Endothelial cell of umbilical vein (primary cell): ENCODE data around the gene GRID2. TPM values are rescaled to one million over a fixed set of nuclear protein-coding genes. Genes with fewer than 3 reads are reported as not detected.
A peak's percentile ranks its signal among the peaks of the same experiment; 100 is the strongest.

Source experiments
- BruUV-seq: library from RNA; stranded (reverse); fragments of 400-500 nt; replicated peaks from 2 replicates; lab custom pipeline; 2021; lab: Mats Ljungman, UMichigan
- CTCF ChIA-PET: fragments of 300-600, 350-600 bp; sonication (Branson Sonifier 250); formaldehyde crosslinking; loops from one replicate; lab custom pipeline; 2021; ENCODE audit warnings: antibody characterized with exemption, inconsistent platforms; lab: Charles Lee
- POLR2A ChIA-PET: fragments of 300-600, 350-600 bp; sonication (Branson Sonifier 250); formaldehyde crosslinking; loops from one replicate; lab custom pipeline; 2021; ENCODE audit warnings: antibody characterized with exemption, inconsistent platforms; lab: Charles Lee
- DNase-seq: peaks from one replicate; pipeline ENCODE4 v3.0.0-alpha.2; 2011; ENCODE audit warnings: low read depth, low spot score
- FAIRE-seq: peaks from 2 replicates; lab custom pipeline; 2011; peaks lifted over from hg19 to GRCh38; lab: Jason Lieb, UNC
- H2AFZ ChIP-seq: 2 replicates; pipeline ENCODE4 v1.6.0; 2012; ENCODE audit warnings: low read depth, low read length, control low read depth, inconsistent platforms
- H3K27ac ChIP-seq: 2 replicates; pipeline ENCODE4 v1.5.1; 2011; ENCODE audit warnings: low read depth, mild to moderate bottlenecking, control low read depth, low read length, moderate library complexity; ENCODE audit not compliant: insufficient read depth
- H3K27me3 ChIP-seq, 2 experiments: 2 replicates each; pipeline versions ENCODE4 v1.6.0 to v1.6.1; 2011; ENCODE audit warnings: low read length in 2 of 2, mixed read lengths in 1 of 2; ENCODE audit not compliant: control insufficient read depth in 2 of 2, insufficient read depth in 2 of 2
- H3K36me3 ChIP-seq, 2 experiments: 2 replicates in 1 of 2; 3 replicates in 1 of 2; pipeline ENCODE4 v1.5.1; 2011; ENCODE audit warnings: low read length in 2 of 2, mild to moderate bottlenecking in 1 of 2, moderate library complexity in 1 of 2; ENCODE audit not compliant: control insufficient read depth in 2 of 2, insufficient read depth in 2 of 2; ENCODE audit errors: extremely low read depth in 1 of 2
- H3K4me1 ChIP-seq: 3 replicates; pipeline ENCODE4 v1.5.1; 2011; ENCODE audit warnings: mild to moderate bottlenecking, low read length; ENCODE audit not compliant: control insufficient read depth, insufficient read depth; ENCODE audit errors: extremely low read depth
- H3K4me2 ChIP-seq: 2 replicates; pipeline ENCODE4 v1.6.1; 2011; ENCODE audit warnings: low read length, control low read depth, mixed read lengths; ENCODE audit not compliant: insufficient read depth
- H3K4me3 ChIP-seq, 3 experiments: fragments of 200-600 bp in 1 of 3; sonication (generic), shearing (Covaris generic) in 1 of 3; replicated peaks in 1 of 3; 2 replicates each; pipeline ENCODE4 v1.5.1; 2011 to 2016; ENCODE audit warnings: control low read depth in 3 of 3, low read length in 3 of 3, mild to moderate bottlenecking in 2 of 3, inconsistent platforms in 1 of 3, low read depth in 1 of 3, moderate library complexity in 1 of 3; ENCODE audit not compliant: insufficient read depth in 1 of 3
- H3K79me2 ChIP-seq: 2 replicates; pipeline ENCODE4 v1.6.0; 2012; ENCODE audit warnings: low read length, inconsistent platforms; ENCODE audit not compliant: control insufficient read depth, insufficient read depth
- H3K9ac ChIP-seq: replicated peaks from 2 replicates; pipeline ENCODE3; 2011; ENCODE audit warnings: low read length, control low read depth; ENCODE audit not compliant: insufficient read depth; ENCODE audit errors: extremely low read depth
- H3K9me1 ChIP-seq: replicated peaks from 3 replicates; pipeline ENCODE4 v1.6.0; 2011; ENCODE audit warnings: mild to moderate bottlenecking, low read length; ENCODE audit not compliant: control insufficient read depth, insufficient read depth; ENCODE audit errors: extremely low read depth
- H3K9me3 ChIP-seq: replicated peaks from 2 replicates; pipeline ENCODE4 v1.5.1; 2012; ENCODE audit warnings: low read length, inconsistent platforms; ENCODE audit not compliant: control insufficient read depth, insufficient read depth
- H4K20me1 ChIP-seq: replicated peaks from 2 replicates; pipeline ENCODE3; 2011; ENCODE audit warnings: mild to moderate bottlenecking, low read length; ENCODE audit not compliant: control insufficient read depth, insufficient read depth; ENCODE audit errors: extremely low read depth
- EZH2 ChIP-seq: IDR thresholded peaks from 2 replicates; pipeline ENCODE4 v1.6.1; 2012; ENCODE audit warnings: borderline replicate concordance, low read depth, mild to moderate bottlenecking, moderate library complexity, low read length, inconsistent platforms; ENCODE audit not compliant: severe bottlenecking
- FOS ChIP-seq: IDR thresholded peaks from 2 replicates; pipeline ENCODE4 v1.6.1; 2011; ENCODE audit warnings: mild to moderate bottlenecking, low read length, moderate library complexity, borderline replicate concordance; ENCODE audit not compliant: insufficient read depth
- GATA2 ChIP-seq: IDR thresholded peaks from 2 replicates; pipeline ENCODE4 v1.7.0; 2011; ENCODE audit warnings: low read depth, mild to moderate bottlenecking, moderate library complexity, mixed read lengths, low read length; ENCODE audit not compliant: insufficient read length, insufficient read depth
- MYC ChIP-seq: IDR thresholded peaks from one replicate; pipeline ENCODE4 v1.6.1; 2011; ENCODE audit warnings: mild to moderate bottlenecking, low read depth, low read length
- POLR2A ChIP-seq: IDR thresholded peaks from 2 replicates; pipeline ENCODE4 v1.6.1; 2012; ENCODE audit warnings: low read depth, mild to moderate bottlenecking, control low read depth, low read length
- POLR2AphosphoS5 ChIP-seq: IDR thresholded peaks from 2 replicates; pipeline ENCODE4 v1.6.1; 2012; ENCODE audit warnings: low read depth, mild to moderate bottlenecking, control low read depth, low read length, moderate library complexity; ENCODE audit not compliant: insufficient read depth
- dilution Hi-C: fragments of 300-500 bp; cut with MboI; formaldehyde crosslinking; loops from one replicate; pipeline ENCODE4 v1.15.0; 2019; ENCODE audit warnings: low sequenced_read_pairs; ENCODE audit not compliant: extremely low pct_ligation_motif_present
- intact Hi-C: fragments of 100-400 bp; cut with micrococcal nuclease; formaldehyde crosslinking; loops from one replicate; pipeline ENCODE4 v1.10.0; 2022
- polyA plus RNA-seq, 4 experiments: library from polyadenylated mRNA; depleted of rRNA in 3 of 4; stranded (reverse) in 3 of 4; unstranded in 1 of 4; fragments of >200 nt; gene quantifications; 2 replicates each; pipeline versions ENCODE4 v1.2.1 to v1.2.3, GENCODE V29; 2011 to 2012; ENCODE audit warnings: missing spikeins in 1 of 4
- total RNA-seq: library from RNA; stranded (reverse); gene quantifications from 2 replicates; pipeline ENCODE4 v1.2.3, GENCODE V29; 2021
- TF ChIP-seq, protein P1 (sequence below), 2 donors: IDR thresholded peaks; 1 replicate in 1 of 2; 2 replicates in 1 of 2; pipeline ENCODE4 v1.5.1; 2011; ENCODE audit warnings: low read length in 2 of 2, mild to moderate bottlenecking in 2 of 2, moderate library complexity in 2 of 2, control low read depth in 1 of 2, inconsistent platforms in 1 of 2, low read depth in 1 of 2; ENCODE audit not compliant: insufficient read depth in 1 of 2; ENCODE audit errors: extremely low read depth in 1 of 2
- TF ChIP-seq, protein P2 (sequence below): IDR thresholded peaks from 2 replicates; pipeline ENCODE4 v1.6.1; 2011; ENCODE audit not compliant: insufficient read depth, insufficient read length

GRID2 gene
- total and polyA plus RNA-seq, 2 donors (not counting 3 experiments of a cell fraction or from before 2014, with no cell fraction given), result not detected

DNA sequence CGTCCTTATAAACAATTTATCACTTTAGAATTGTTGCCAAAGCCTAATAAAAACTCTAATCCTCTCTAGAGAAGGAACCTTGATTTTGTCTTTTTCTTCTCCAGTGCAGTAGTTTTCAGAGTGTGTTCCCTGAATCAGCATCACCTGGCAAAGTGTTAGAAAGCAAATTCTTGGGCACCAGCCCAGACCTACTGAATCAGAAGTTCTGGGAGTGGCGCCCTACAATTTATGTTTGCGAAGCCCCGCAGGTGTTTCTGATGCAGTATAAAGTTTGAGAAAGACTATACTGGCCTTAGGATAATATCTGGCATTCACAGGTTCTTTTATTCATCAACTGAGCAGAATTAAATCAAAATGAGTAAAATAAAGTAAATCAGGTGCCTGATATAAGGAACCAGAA, 879.0 kb downstream of the GRID2 start:
- Histone ChIP-seq H4K20me1 (no peaks in the 10 kb centered on the region), H3K79me2 (no peaks in the 10 kb centered on the region), H3K27ac (no peak overlapping the region), H3K27me3 (no peaks in the 10 kb centered on the region), H2AFZ (no peak overlapping the region), H3K4me2 (no peak overlapping the region), H3K4me1 (no peaks in the 10 kb centered on the region), H3K9me3 (no peaks in the 10 kb centered on the region), H3K9ac (no peak overlapping the region), H3K36me3 (no peaks in the 10 kb centered on the region), H3K4me3 (no peak overlapping the region), H3K9me1 (no peaks in the 10 kb centered on the region)
- dilution Hi-C loops, result no loop called here
- BruUV-seq, result no TSS peak
- POLR2A ChIA-PET, result no interaction called here
- CTCF ChIA-PET, result no interaction called here
- FAIRE-seq, result no peak
- no peak for DNase-seq
- no peak for TF ChIP-seq MYC
- TF ChIP-seq FOS, result no peak
- TF ChIP-seq, protein P1, sequence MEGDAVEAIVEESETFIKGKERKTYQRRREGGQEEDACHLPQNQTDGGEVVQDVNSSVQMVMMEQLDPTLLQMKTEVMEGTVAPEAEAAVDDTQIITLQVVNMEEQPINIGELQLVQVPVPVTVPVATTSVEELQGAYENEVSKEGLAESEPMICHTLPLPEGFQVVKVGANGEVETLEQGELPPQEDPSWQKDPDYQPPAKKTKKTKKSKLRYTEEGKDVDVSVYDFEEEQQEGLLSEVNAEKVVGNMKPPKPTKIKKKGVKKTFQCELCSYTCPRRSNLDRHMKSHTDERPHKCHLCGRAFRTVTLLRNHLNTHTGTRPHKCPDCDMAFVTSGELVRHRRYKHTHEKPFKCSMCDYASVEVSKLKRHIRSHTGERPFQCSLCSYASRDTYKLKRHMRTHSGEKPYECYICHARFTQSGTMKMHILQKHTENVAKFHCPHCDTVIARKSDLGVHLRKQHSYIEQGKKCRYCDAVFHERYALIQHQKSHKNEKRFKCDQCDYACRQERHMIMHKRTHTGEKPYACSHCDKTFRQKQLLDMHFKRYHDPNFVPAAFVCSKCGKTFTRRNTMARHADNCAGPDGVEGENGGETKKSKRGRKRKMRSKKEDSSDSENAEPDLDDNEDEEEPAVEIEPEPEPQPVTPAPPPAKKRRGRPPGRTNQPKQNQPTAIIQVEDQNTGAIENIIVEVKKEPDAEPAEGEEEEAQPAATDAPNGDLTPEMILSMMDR (IDR thresholded peaks at IDR 0.05; ENCODE audit: extremely low read depth in 1 of 2, insufficient read depth in 1 of 2, low read depth in 1 of 2, low read length in 2 of 2), result no peak
- intact Hi-C loops, result no loop called here

GRCh38 chr4:93183576-93183975, 879.8 kb downstream of the GRID2 start:
- H4K20me1 ChIP-seq, result no peaks in the 10 kb centered on the region
- H3K4me3 ChIP-seq, result no peak overlapping the region
- H3K79me2 ChIP-seq, result no peaks in the 10 kb centered on the region
- H3K9me3 ChIP-seq, result no peaks in the 10 kb centered on the region
- H2AFZ ChIP-seq, result no peak overlapping the region
- no peaks in the 10 kb centered on the region for H3K27me3 ChIP-seq
- no peak overlapping the region for H3K4me2 ChIP-seq
- H3K4me1 ChIP-seq, result no peaks in the 10 kb centered on the region
- ChIA-PET POLR2A (no interaction called here), CTCF (no interaction called here)
- no peak overlapping the region for H3K27ac ChIP-seq
- H3K9me1 ChIP-seq, result no peaks in the 10 kb centered on the region
- no TSS peak for BruUV-seq
- DNase-seq, result peak; percentile 25
- dilution Hi-C loops, result no loop called here
- no peaks in the 10 kb centered on the region for H3K36me3 ChIP-seq
- TF ChIP-seq POLR2AphosphoS5 (no peak), POLR2A (no peak), MYC (no peak), EZH2 (no peak), GATA2 (no peak), FOS (no peak)
- TF ChIP-seq, protein P1 (IDR thresholded peaks at IDR 0.05; ENCODE audit: extremely low read depth in 1 of 2, insufficient read depth in 1 of 2, low read depth in 1 of 2, low read length in 2 of 2), result no peak
- TF ChIP-seq, protein P2, sequence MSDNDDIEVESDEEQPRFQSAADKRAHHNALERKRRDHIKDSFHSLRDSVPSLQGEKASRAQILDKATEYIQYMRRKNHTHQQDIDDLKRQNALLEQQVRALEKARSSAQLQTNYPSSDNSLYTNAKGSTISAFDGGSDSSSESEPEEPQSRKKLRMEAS, result no peak
- H3K9ac ChIP-seq, result no peak overlapping the region
- FAIRE-seq, result no peak
- intact Hi-C loops, result no loop called here
